ENCODE data around the gene THSD7B.
"Not testable (repeated sequence)": the region's sequence is repeated elsewhere in the genome, so short reads cannot be mapped to it uniquely, and the experiment has no call there.

The THSD7B gene

GRCh38 chr2:137454886-137455285, 689.5 kb downstream of the THSD7B start:
- DNase-seq, result no peak

GRCh38 chr2:137467246-137467862, 702.0 kb downstream of the THSD7B start:
- DNase-seq, result no peak

- DNase-seq, result no peak
Measured at GRCh38 chr2:137493261-137493660, 727.9 kb downstream of the THSD7B start.

GRCh38 chr2:137500599-137500998, 735.3 kb downstream of the THSD7B start:
- DNase-seq, result no peak

GRCh38 chr2:137507237-137507636, 741.9 kb downstream of the THSD7B start:
- DNase-seq, result no peak

GRCh38 chr2:137508739-137509384, 743.5 kb downstream of the THSD7B start:
- DNase-seq, result no peak

GRCh38 chr2:137511526-137511925, 746.2 kb downstream of the THSD7B start:
- DNase-seq, result no peak

- DNase-seq, result no peak
Measured at GRCh38 chr2:137521653-137522619, 756.6 kb downstream of the THSD7B start.

- DNase-seq, result no peak
Measured at GRCh38 chr2:137522620-137523011, 757.3 kb downstream of the THSD7B start.

GRCh38 chr2:137523931-137524330, 758.6 kb downstream of the THSD7B start:
- DNase-seq, result no peak

- DNase-seq, result no peak
Measured at GRCh38 chr2:137525132-137525531, 759.8 kb downstream of the THSD7B start.

- DNase-seq, result no peak
Measured at GRCh38 chr2:137525641-137526190, 760.4 kb downstream of the THSD7B start.

- no peak for DNase-seq
Measured at GRCh38 chr2:137535897-137536296, 770.6 kb downstream of the THSD7B start.

- no peak for DNase-seq
Measured at GRCh38 chr2:137539336-137539735, 774.0 kb downstream of the THSD7B start.

- no peak for DNase-seq
Measured at GRCh38 chr2:137547842-137548241, 782.5 kb downstream of the THSD7B start.

GRCh38 chr2:137566387-137566786, 801.0 kb downstream of the THSD7B start:
- DNase-seq, result no peak

GRCh38 chr2:137570484-137570883, 805.1 kb downstream of the THSD7B start:
- DNase-seq, result no peak

GRCh38 chr2:137587834-137588233, 822.5 kb downstream of the THSD7B start:
- not testable (repeated sequence) for DNase-seq

GRCh38 chr2:137588578-137588977, 823.2 kb downstream of the THSD7B start:
- DNase-seq, result not testable (repeated sequence)

GRCh38 chr2:137590102-137590501, 824.8 kb downstream of the THSD7B start:
- DNase-seq, result no peak

- DNase-seq, result no peak
Measured at GRCh38 chr2:137607722-137608318, 842.5 kb downstream of the THSD7B start.

GRCh38 chr2:137638932-137639331, 873.6 kb downstream of the THSD7B start:
- DNase-seq, result no peak

- DNase-seq, result no peak
Measured at GRCh38 chr2:137644731-137645130, 879.4 kb downstream of the THSD7B start.
